Stimulated activated CD8-positive, alpha-beta memory T cell treated with anti-CD3 and anti-CD28 coated beads, Interleukin-7, amount 100 ng/mL, for 24 hours (primary cell): ENCODE data around the gene ZG16B.

Experiments used
- DNase-seq: peaks from one replicate; pipeline ENCODE4 v3.0.0-alpha.2; 2020; ENCODE audit warnings: low read depth

The ZG16B gene

GRCh38 chr16:2829501-2830354 is at the start of gene ZG16B:
TSS of gene ZG16B (plus strand) at chr16:2830303. CDS start at chr16:2830442, 139 bp downstream.
- DNase-seq: no peak

- DNase-seq: no peak
Observed at GRCh38 chr16:2782583-2783351, 47.3 kb upstream of the ZG16B start.

GRCh38 chr16:2783581-2784357 is 46.3 kb upstream of the ZG16B start:
- DNase-seq: no peak

- DNase-seq: no peak
Observed at GRCh38 chr16:2784358-2785100, 45.6 kb upstream of the ZG16B start.

- DNase-seq: no peak
Observed at GRCh38 chr16:2785101-2785991, 44.8 kb upstream of the ZG16B start.

- DNase-seq: no peak
Observed at GRCh38 chr16:2786061-2786825, 43.9 kb upstream of the ZG16B start.

DNA sequence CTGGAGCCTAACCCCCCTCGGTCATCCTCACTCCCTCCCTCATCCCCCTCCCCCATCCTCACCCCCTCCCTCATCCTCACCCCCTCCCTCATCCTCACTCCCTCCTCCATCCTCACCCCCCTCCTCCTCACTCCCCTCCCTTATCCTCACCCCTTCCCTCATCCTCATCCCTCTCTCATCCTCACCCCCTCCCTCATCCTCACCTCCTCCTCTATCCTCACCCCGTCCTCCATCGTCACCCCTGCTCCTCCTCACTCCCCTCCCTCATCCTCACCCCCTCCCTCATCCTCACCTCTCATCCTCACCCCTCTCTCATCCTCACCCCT is 43.3 kb upstream of the ZG16B start:
- no peak for DNase-seq

GRCh38 chr16:2787406-2787805 is 42.7 kb upstream of the ZG16B start, which contains the start of gene PRSS33:
TSS of gene PRSS33 (minus strand) at chr16:2787560. CDS start at chr16:2786547, 1,013 bp downstream.
- DNase-seq: no peak

GRCh38 chr16:2787961-2788360 is 42.1 kb upstream of the ZG16B start:
- no peak for DNase-seq

DNA sequence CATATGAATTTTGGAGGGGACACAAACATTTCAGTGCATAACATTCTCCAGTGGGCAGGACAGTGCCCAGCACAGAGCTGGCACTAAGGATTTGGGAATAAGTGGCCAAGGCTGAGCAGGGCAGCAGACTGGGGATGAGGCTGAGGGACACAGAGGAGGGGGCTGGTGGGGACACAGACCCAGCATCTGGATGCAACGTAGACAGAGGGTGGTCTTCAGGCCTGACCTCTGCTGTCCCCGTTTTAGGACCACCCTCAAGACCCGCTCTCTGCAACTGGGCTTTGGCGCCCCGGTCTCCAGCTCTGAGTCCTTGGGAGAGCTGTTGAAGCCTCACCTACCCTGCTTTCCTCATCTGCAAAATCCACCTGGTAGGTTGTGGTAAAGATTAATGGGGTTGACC is 39.5 kb upstream of the ZG16B start:
- no peak for DNase-seq

DNA sequence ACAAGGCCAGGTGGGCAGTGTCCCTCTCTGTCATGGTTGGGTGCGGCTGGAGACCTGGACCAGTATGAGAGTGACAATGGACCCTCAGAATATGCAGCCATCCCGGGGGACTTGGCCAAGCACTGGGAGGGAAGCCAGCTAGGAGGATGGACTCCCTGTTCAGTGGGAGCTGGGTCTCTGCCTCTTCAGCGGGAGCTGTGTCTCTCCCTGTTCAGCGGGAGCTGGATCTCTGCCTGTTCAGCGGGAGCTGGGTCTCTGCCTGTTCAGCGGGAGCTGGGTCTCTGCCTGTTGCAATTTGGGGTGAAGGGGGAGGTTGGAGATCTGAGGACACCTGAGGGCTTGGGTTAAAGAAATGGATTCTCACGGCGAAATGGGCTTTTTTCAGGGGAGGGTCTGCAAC is 38.9 kb upstream of the ZG16B start:
- no peak for DNase-seq

- no peak for DNase-seq
Observed at GRCh38 chr16:2792940-2793339, 37.2 kb upstream of the ZG16B start.

GRCh38 chr16:2795395-2796143 is 34.5 kb upstream of the ZG16B start:
- DNase-seq: no peak

GRCh38 chr16:2798723-2799204 is 31.3 kb upstream of the ZG16B start:
- DNase-seq: no peak

- DNase-seq: no peak
Observed at GRCh38 chr16:2799205-2799858, 30.8 kb upstream of the ZG16B start.

- no peak for DNase-seq
Observed at GRCh38 chr16:2799859-2800226, 30.3 kb upstream of the ZG16B start.

DNA sequence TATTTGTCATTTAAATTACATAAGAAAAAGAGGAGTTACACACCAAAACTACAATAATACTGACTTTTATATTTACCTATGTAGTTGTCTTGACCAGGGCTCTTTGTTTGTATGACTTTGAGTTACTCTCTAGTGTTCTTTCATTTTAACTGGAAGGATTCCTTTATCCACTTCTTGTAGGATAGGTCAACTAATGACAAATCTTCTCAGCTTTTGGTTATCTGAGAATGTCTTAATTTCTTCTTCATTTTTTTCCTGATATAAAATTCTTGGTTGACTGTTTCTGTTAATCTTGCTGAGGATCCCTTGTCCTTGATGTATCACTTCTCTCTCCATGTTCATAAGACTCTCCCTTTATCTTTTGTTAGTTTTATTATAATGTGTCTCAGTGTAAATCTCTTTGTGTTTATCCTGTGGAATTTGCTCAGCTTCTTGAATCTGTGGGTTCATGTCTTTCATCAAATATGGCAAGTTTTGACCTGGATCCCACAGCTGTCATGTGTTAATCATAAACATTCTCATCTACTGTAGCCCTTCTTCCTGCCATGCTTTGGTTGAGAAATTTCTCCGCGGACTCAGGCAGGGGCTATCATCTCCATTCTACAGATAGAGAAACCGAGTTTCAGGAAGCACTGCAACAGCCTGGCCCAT is 26.4 kb upstream of the ZG16B start:
- DNase-seq: no peak

DNA sequence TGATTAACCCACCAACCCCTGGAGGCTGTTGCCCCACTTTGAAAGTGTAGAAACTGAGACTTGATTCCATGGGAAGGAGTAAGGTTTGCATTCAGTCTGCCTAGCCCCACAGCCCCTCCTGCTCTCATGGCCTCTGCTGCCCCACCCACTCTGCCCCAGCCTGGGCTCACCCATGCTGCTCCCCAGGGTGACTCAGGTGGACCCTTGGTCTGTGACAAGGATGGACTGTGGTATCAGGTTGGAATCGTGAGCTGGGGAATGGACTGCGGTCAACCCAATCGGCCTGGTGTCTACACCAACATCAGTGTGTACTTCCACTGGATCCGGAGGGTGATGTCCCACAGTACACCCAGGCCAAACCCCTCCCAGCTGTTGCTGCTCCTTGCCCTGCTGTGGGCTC is 25.4 kb upstream of the ZG16B start:
- no peak for DNase-seq
